HG03442 (cell line): ENCODE results near the gene NPR1.
"Not testable (repeated sequence)": the region's sequence is repeated elsewhere in the genome, so short reads cannot be mapped to it uniquely, and the experiment has no call there.

ENCODE experiments used
- ATAC-seq: cut with Tn5 transposase; IDR thresholded peaks from one replicate; pipeline ENCODE4 v1.9.1; 2021; ENCODE audit warnings: mild to moderate bottlenecking, moderate library complexity; ENCODE audit not compliant: unreplicated experiment

The NPR1 gene

DNA sequence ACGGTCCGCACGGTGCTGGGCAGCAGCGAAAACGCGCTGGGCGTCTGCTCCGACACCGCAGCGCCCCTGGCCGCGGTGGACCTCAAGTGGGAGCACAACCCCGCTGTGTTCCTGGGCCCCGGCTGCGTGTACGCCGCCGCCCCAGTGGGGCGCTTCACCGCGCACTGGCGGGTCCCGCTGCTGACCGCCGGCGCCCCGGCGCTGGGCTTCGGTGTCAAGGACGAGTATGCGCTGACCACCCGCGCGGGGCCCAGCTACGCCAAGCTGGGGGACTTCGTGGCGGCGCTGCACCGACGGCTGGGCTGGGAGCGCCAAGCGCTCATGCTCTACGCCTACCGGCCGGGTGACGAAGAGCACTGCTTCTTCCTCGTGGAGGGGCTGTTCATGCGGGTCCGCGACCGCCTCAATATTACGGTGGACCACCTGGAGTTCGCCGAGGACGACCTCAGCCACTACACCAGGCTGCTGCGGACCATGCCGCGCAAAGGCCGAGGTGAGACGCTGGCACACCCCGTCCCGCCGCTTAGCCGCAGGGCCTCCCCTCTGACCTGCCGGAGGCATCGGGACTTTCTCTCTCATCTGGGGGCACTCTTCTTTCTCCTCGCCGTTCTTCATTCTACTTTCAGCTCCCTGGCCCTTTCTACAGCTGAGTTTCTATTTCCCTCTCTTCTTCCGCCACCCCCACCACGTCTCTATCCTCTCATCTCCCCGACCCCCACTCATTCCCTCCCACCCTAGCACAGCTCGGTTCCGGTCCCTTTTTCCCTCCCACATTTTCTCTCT lies 1.0 kb downstream of the NPR1 start:
- ATAC-seq = no peak

DNA sequence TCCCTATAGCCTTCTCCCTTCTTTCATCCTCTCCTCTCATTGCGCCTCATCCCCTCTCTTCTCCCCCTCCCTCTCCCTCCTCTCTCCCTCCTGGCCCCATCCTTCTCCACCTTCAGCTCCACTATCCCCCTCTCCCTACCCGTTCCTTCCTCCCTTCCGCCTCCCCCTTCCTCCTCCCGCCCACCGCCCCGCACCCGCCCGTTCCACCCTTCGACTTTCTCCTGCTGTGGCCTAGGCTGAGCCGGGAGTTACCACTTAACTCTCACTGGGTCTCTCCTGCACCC lies 1.6 kb downstream of the NPR1 start:
- ATAC-seq = no peak

- ATAC-seq = no peak
Observed at GRCh38 chr1:153682730-153683129, 4.2 kb downstream of the NPR1 start.

DNA sequence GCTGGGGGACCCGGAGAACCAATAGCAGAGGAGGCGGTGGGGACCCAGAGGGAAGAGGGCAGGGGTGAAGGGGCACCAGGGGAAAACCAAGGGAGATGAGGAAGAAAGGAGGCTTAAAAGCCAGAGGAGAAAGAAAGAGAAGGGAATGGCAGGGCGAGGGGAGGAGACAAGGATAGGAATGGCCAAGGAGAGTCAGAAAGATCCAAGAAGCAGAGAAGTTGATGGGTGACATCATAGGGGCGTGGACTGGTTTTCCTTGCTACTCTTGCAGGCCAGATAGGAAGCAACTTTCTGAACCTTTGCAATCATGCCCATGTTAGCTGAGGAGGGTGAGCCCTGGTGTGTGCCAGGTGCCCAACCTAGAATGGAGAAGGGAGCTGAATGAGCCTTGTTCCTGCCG lies 5.4 kb downstream of the NPR1 start:
- no peak for ATAC-seq

GRCh38 chr1:153684892-153685291 lies 6.4 kb downstream of the NPR1 start:
- no peak for ATAC-seq

DNA sequence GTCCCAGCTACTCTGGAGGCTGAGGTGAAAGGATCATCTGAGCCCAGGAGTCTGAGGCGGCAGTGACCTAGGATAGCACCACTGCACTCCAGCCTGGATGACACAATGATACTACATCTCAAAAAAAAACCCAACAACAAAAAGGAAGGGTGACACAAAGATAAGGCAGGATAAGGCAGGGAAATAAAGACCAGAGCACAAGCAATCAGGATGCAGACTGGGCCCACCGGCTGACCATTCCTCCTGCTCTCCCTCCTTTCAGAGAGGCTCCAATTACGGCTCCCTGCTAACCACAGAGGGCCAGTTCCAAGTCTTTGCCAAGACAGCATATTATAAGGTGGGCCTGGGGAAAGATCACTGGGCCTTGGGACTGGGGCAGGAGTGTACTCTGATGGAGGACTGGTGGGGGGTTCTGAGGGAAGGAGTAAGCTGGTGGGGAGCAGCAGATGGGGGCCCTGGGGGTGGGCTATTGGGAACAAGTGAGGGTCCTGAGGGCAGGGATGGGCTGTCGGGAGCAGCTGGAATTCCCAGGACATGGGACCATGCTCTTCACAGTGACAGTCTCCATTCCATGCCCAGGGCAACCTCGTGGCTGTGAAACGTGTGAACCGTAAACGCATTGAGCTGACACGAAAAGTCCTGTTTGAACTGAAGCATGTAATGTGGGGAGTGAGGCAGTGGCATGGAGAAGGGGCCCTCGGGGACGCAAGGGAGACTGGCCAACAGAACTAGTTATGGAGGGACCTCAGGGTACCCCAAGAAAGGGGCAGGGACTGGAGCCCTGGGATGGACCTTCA lies 7.3 kb downstream of the NPR1 start:
- ATAC-seq = no peak

GRCh38 chr1:153687346-153688125 lies 9.0 kb downstream of the NPR1 start:
- ATAC-seq = no peak

DNA sequence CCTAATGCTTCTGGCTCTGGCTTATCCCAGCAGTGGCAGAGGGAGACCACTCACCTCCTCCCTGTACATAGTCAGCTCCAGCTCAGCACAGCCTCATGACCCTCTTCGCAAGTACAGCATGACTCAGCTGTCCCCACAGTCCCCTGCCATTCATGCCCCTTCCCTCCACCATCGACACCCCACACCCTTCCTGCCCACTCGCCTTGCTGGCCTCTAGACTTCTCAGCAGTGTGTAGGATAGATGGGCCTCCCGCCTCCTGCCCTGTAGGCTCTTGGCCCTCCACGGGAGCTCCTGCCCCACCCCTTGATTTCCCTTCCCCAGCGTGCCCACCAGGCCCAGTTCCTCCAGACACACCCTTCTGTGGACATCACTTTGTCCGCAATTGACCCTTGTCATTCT lies 9.8 kb downstream of the NPR1 start:
- ATAC-seq = no peak

DNA sequence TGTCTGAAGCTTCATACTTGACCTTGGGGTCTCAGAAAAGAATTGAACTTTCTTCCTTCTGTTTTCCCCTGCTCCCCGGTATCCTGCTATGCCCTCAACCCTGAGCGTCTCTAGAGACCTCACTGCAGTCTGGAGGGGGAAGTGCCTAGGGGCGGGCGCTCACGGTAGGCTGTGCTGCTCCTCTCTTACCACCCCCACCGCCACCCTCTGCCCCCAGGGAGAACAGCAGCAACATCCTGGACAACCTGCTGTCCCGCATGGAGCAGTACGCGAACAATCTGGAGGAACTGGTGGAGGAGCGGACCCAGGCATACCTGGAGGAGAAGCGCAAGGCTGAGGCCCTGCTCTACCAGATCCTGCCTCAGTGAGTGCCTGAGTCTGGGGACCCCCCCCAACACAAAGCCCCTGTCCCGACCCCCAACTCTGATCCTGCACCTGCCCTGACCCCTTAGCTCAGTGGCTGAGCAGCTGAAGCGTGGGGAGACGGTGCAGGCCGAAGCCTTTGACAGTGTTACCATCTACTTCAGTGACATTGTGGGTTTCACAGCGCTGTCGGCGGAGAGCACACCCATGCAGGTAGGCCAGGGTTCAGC lies 10.3 kb downstream of the NPR1 start:
- ATAC-seq = no peak

DNA sequence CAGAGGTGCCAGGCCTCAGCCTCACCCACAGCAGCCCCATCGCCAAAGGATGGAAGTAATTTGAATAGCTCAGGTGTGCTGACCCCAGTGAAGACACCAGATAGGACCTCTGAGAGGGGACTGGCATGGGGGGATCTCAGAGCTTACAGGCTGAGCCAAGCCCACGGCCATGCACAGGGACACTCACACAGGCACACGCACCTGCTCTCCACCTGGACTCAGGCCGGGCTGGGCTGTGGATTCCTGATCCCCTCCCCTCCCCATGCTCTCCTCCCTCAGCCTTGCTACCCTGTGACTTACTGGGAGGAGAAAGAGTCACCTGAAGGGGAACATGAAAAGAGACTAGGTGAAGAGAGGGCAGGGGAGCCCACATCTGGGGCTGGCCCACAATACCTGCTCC lies 15.0 kb downstream of the NPR1 start:
- ATAC-seq = no peak

DNA sequence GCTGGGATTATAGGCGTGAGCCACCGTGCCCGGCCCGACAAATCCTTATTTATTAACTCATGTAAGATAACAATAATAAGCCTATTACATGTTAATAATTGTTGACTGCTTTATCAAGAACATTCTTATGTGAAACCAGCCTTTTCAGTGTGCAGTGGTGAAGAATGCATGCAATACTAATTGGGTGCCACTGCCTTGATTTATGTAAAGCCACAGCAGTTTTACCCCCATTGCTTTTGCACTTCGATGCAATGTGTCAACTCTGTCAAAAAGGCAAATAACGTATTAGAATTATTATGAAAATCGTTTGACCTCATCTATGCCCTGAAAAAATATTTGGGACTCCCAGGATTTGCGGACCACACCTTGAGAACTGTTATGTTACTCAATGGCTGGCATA lies 18.3 kb downstream of the NPR1 start:
- no peak for ATAC-seq

GRCh38 chr1:153697191-153698019 lies 18.9 kb downstream of the NPR1 start:
- ATAC-seq = no peak

DNA sequence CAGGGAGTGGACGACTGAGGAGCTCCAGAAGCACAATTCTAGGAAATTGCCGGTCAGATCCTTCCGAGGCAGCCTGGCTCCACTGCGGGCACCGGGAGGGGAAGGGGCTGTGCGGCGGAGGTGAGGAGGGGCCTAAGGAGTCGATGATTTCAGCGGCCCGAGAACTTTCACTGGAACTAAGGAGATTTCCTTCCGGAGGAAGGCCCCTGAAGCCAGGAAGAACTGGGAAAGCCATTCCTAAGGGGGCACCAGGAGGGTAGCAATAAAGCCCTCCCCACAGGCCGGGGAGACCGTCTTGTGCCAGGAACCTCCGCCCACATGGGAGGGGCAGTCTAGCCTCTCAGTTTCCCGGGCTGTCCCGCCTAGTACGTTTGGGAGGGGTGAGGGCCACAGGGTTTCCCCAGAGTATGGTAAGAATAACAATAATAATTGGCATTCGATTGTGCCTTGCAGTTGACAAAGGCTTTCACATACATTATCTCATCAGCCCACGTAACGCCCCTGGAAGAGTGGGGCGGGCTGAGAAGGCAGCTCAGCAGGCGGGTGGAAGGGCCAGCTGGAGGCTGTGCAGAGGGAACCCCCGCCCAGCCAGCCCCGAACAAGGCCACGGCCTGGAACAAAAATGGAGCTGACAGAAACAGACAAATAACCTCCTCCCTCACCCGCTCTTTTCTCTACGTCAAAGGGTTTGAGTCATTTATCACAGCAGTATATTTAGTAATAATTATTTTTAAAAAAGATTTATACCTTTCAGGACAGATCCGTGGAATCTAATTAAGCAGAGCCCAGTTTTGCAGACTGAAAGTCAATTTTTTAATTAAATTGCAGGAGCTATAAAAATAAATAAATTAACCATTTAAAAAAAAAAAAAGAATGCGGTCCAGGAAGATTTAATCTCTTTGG lies 19.8 kb downstream of the NPR1 start:
- no peak for ATAC-seq

DNA sequence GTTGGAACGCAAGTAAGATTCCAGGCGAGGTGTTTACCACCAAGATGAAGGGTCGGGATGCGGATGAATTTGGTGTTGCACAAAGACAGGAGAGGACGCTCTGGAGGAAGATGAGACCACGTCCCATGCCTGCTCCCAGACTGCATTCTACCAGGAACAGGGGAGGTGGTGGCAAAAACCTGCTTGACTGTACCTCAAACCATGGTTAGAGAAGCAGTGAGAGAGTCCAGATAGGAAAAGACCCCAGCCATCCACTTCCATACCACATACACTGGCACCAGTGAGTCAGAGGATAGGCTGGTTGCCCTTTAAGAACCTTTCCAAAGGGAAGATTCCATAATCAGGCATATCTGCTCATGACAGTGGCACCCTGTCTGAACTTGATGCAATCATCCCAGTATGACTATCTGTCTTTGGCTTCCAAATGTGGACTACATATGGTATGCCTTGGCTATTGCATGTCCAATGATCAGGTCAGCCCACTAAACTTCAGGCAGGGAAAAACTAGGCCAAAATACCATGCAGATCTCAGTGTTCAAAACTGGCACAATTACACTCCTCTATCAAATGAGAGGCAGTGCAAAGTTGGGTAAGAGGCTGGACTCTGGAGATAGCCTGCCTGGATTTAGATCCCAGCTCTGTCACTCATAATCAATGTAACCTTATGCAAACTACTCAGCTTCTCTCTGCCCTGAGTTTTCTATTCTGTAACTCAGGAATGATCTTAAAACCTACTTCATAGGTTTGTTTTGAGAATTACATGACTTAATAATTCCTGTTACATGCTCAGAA lies 20.6 kb downstream of the NPR1 start:
- ATAC-seq = no peak

- ATAC-seq = no peak
Observed at GRCh38 chr1:153699768-153700167, 21.3 kb downstream of the NPR1 start.

DNA sequence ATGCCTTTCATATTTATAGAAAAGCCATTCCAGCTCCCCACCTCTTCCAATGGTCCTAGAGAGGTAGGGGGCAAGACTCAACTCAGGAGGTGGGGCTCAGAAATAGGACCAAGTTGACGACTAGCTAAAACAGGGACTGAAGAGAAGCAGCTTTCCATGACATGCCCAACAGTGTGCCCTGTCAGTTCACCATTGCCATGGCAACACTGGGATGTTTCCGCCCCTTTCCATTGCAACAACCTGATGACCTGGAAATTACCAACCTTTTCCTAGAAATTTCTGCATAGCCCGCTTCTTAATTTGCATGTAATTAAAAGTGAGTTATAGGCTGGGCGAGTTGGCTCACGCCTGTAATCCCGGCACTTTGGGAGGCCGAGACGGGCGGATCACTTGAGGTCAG lies 27.0 kb downstream of the NPR1 start:
- ATAC-seq = no peak

DNA sequence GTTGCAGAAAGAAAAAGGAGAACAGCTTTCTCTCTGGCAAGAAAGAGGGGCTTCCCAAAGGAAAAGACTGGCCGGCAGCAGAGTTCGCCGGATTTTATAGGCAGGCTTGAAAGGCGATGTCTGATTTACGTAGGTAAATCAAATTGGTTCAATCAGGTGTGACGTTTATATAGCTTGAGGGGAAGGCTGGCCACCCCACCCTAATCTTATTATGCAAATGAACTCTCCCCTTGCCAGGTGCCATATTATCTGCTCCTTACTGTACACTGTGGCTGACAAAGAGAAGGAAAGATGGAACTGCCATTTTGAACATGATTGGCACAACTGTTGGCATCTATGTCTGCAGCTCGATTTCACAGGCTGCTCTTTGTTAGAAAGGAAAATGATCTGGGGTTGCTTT lies 32.5 kb downstream of the NPR1 start:
- ATAC-seq = no peak

DNA sequence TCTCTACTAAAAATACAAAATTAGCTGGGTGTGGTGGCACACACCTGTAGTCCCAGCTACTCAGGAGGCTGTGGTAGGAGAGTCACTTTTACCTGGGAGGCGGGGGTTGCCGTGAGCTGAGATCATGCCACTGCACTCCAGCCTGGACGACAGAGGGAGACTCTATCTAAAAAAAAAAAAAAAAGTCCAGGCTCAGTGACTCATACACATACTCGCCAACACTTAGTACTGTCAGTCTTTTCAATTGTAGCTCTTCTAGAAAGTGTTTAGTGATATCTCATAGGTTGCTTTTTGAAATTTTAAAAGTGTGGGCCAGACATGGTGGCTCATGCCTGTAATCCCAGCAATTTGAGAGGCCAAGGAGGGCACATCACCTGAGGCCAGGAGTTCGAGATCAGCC lies 37.7 kb downstream of the NPR1 start:
- ATAC-seq = not testable (repeated sequence)

GRCh38 chr1:153717330-153717729 lies 38.8 kb downstream of the NPR1 start:
- ATAC-seq = no peak
